Measurements from ENCODE around the gene LUM. TPM values are rescaled to one million over a fixed set of nuclear protein-coding genes. Genes with fewer than 3 reads are reported as not detected.

Gene LUM
- total RNA-seq, 1 donor from 2014 or later: not detected

- Mint-ChIP-seq H3K36me3 (ENCODE audit: low read depth) (no peaks in the 10 kb centered on the region), H3K4me3 (no peak overlapping the region), H3K9me3 (no peaks in the 10 kb centered on the region), H3K27ac (no peak overlapping the region), H3K27me3 (peaks cover 2% of the 10 kb centered on the region), H3K4me1 (no peaks in the 10 kb centered on the region)
- ChIA-PET CTCF (no interaction called here), POLR2A (no interaction called here)
- ATAC-seq (ENCODE audit: low read depth) (no peak), DNase-seq (no peak)
- TF ChIP-seq CTCF (IDR thresholded peaks at IDR 0.05): no peak
- intact Hi-C loops (cut with micrococcal nuclease): no loop called here
Measured at GRCh38 chr12:91058786-91059185, 52.5 kb downstream of the LUM start.

- H3K9me3 Mint-ChIP-seq: no peaks in the 10 kb centered on the region
- H3K36me3 Mint-ChIP-seq (ENCODE audit: low read depth): no peaks in the 10 kb centered on the region
- peaks cover 2% of the 10 kb centered on the region for H3K27me3 Mint-ChIP-seq
- DNase-seq (no peak), ATAC-seq (ENCODE audit: low read depth) (no peak)
- no peak within 1 kb of the TSS for H3K4me3 Mint-ChIP-seq
- no peak for TF ChIP-seq CTCF (IDR thresholded peaks at IDR 0.05)
- no peaks in the 10 kb centered on the region for H3K4me1 Mint-ChIP-seq
- no peak within 1 kb of the TSS for H3K27ac Mint-ChIP-seq
- CTCF ChIA-PET: no interaction called here
- intact Hi-C loops (cut with micrococcal nuclease): no loop called here
- POLR2A ChIA-PET: no interaction called here
Measured at GRCh38 chr12:91057368-91058165, 53.7 kb downstream of the LUM start, which contains the start of gene KERA. Gene KERA (minus strand): TSS chr12:91058024. CDS start chr12:91056281, 1,743 bp downstream.

GRCh38 chr12:91056488-91056887 is 54.8 kb downstream of the LUM start:
- ATAC-seq (ENCODE audit: low read depth) (no peak), DNase-seq (no peak)
- H3K27me3 Mint-ChIP-seq: peaks cover 2% of the 10 kb centered on the region
- no peaks in the 10 kb centered on the region for H3K36me3 Mint-ChIP-seq (ENCODE audit: low read depth)
- no peak for TF ChIP-seq CTCF (IDR thresholded peaks at IDR 0.05)
- POLR2A ChIA-PET: no interaction called here
- no peaks in the 10 kb centered on the region for H3K9me3 Mint-ChIP-seq
- CTCF ChIA-PET: no interaction called here
- intact Hi-C loops (cut with micrococcal nuclease): no loop called here
- H3K4me3 Mint-ChIP-seq: no peak overlapping the region
- no peaks in the 10 kb centered on the region for H3K4me1 Mint-ChIP-seq
- no peak overlapping the region for H3K27ac Mint-ChIP-seq

GRCh38 chr12:91055976-91056375 is 55.3 kb downstream of the LUM start:
- Mint-ChIP-seq H3K36me3 (ENCODE audit: low read depth) (no peaks in the 10 kb centered on the region), H3K4me3 (no peak overlapping the region), H3K27ac (no peak overlapping the region), H3K4me1 (no peaks in the 10 kb centered on the region), H3K9me3 (no peaks in the 10 kb centered on the region), H3K27me3 (peaks cover 2% of the 10 kb centered on the region)
- ChIA-PET POLR2A (no interaction called here), CTCF (no interaction called here)
- no peak for TF ChIP-seq CTCF (IDR thresholded peaks at IDR 0.05)
- intact Hi-C loops (cut with micrococcal nuclease): no loop called here
- DNase-seq (no peak), ATAC-seq (ENCODE audit: low read depth) (no peak)

- no peaks in the 10 kb centered on the region for H3K9me3 Mint-ChIP-seq
- no peak overlapping the region for H3K27ac Mint-ChIP-seq
- ChIA-PET CTCF (no interaction called here), POLR2A (no interaction called here)
- intact Hi-C loops (cut with micrococcal nuclease): no loop called here
- TF ChIP-seq CTCF (IDR thresholded peaks at IDR 0.05): no peak
- no peaks in the 10 kb centered on the region for H3K36me3 Mint-ChIP-seq (ENCODE audit: low read depth)
- no peak overlapping the region for H3K4me3 Mint-ChIP-seq
- no peak for ATAC-seq (ENCODE audit: low read depth)
- DNase-seq: no peak
- no peaks in the 10 kb centered on the region for H3K4me1 Mint-ChIP-seq
- peaks cover 2% of the 10 kb centered on the region for H3K27me3 Mint-ChIP-seq
Measured at GRCh38 chr12:91053951-91054715, 57.2 kb downstream of the LUM start.
